IMR-90 (cell line): ENCODE results near the gene PSME3.

ENCODE experiments used
- MAFK ChIP-seq: IDR thresholded peaks from 2 replicates; pipeline ENCODE4 v1.6.1; 2012; ENCODE audit warnings: low read depth, low read length, improper control_type of control experiment
- POLR2A ChIP-seq: IDR thresholded peaks from 2 replicates; pipeline ENCODE4 v1.6.1; 2012; ENCODE audit warnings: mild to moderate bottlenecking, low read depth, low read length
- RAD21 ChIP-seq: IDR thresholded peaks from 2 replicates; pipeline ENCODE4 v1.6.1; 2012; ENCODE audit warnings: low read length, improper control_type of control experiment
- RCOR1 ChIP-seq: IDR thresholded peaks from 2 replicates; pipeline ENCODE4 v1.6.1; 2012; ENCODE audit warnings: mild to moderate bottlenecking, low read length, improper control_type of control experiment; ENCODE audit not compliant: insufficient replicate concordance
- RFX5 ChIP-seq: IDR thresholded peaks from 2 replicates; pipeline ENCODE4 v1.8.0; 2012; ENCODE audit warnings: low read depth, mild to moderate bottlenecking, low read length, moderate library complexity
- TF ChIP-seq, protein P1 (sequence below): conservative IDR thresholded peaks from 2 replicates; pipeline ENCODE4 v1.5.1; 2012; ENCODE audit warnings: mild to moderate bottlenecking, low read depth, low read length, improper control_type of control experiment

DNA sequence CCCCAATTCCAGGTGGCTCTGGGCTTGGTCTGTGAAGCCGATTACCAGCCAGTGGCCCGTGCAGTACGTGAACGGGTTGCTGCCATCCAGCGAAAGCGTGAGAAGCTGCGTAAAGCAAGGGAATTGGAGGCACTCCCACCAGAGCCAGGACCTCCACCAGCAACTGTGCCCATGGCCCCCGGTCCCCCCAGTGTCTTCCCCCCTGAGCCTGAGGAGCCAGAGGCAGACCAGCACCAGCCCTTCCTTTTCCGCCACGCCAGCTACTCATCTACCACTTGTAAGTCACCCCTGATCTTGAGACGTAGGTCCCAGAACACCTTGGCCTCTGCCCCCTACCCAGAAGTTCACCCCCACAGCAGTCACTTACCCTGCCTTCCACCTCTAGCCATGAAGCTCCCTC is 45.9 kb upstream of the PSME3 start:
- TF ChIP-seq POLR2A (no peak), MAFK (no peak), RCOR1 (no peak), RFX5 (no peak), RAD21 (no peak)
- TF ChIP-seq, protein P1, sequence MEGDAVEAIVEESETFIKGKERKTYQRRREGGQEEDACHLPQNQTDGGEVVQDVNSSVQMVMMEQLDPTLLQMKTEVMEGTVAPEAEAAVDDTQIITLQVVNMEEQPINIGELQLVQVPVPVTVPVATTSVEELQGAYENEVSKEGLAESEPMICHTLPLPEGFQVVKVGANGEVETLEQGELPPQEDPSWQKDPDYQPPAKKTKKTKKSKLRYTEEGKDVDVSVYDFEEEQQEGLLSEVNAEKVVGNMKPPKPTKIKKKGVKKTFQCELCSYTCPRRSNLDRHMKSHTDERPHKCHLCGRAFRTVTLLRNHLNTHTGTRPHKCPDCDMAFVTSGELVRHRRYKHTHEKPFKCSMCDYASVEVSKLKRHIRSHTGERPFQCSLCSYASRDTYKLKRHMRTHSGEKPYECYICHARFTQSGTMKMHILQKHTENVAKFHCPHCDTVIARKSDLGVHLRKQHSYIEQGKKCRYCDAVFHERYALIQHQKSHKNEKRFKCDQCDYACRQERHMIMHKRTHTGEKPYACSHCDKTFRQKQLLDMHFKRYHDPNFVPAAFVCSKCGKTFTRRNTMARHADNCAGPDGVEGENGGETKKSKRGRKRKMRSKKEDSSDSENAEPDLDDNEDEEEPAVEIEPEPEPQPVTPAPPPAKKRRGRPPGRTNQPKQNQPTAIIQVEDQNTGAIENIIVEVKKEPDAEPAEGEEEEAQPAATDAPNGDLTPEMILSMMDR: no peak
